HG02870 (cell line): Measurements from ENCODE around the gene PSME3IP1.
"Not testable (repeated sequence)": the region's sequence is repeated elsewhere in the genome, so short reads cannot be mapped to it uniquely, and the experiment has no call there.

Source experiments
- ATAC-seq: cut with Tn5 transposase; IDR thresholded peaks from one replicate; pipeline ENCODE4 v1.9.1; 2021; ENCODE audit warnings: mild to moderate bottlenecking, moderate library complexity; ENCODE audit not compliant: unreplicated experiment

PSME3IP1 gene

DNA sequence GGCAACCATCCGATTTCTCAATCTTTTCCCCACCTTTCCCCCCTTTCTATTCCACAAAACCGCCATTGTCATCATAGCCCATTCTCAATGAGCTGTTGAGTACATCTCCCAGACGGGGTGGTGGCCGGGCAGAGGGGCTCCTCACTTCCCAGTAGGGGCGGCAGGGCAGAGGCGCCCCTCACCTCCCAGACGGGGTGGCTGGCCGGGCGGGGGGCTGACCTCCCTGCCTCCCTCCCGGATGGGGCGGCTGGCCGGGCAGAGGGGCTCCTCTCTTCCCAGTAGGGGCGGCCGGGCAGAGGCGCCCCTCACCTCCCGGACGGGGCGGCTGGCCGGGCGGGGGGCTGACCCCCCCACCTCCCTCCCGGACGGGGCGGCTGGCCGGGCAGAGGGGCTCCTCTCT lies 14.5 kb upstream of the PSME3IP1 start:
- not testable (repeated sequence) for ATAC-seq

DNA sequence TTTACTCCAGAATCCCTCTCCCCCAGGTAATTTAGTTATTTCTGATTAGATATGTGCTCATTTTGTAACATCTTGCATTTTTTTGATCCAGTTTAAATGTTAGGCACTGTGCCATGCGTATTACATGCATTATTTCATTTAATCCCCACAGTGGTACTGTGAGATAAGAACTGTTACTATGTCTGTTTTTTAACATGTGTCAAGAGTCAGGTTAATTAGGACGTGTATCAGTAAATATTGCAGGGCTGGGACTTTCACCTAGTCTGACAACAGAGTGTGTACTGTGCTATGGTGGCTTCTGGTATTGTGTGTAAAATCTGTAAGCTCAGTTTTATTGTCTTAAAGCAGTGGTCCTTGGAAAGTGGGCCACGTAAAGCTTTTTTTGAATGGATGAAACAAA lies 10.9 kb upstream of the PSME3IP1 start:
- ATAC-seq = no peak

DNA sequence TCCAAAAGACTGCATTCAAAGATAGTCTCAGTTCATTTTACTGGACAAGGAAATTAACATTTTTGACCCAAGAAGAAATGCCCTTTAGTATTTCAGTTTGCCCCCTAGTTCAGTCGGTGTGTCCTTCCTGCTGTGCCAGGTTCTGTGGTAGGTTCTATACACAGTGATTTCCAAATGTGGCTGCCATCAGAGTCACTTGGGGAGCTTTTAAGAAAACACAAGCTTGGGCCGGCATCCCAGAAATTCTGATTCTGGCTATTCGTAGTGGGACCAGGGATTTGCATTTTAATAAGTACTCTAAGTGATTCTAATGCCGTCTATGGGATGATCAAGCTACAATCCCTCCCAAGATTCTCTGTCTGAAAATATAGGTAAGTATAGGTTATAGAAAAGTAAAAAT lies 10.4 kb upstream of the PSME3IP1 start:
- no peak for ATAC-seq

DNA sequence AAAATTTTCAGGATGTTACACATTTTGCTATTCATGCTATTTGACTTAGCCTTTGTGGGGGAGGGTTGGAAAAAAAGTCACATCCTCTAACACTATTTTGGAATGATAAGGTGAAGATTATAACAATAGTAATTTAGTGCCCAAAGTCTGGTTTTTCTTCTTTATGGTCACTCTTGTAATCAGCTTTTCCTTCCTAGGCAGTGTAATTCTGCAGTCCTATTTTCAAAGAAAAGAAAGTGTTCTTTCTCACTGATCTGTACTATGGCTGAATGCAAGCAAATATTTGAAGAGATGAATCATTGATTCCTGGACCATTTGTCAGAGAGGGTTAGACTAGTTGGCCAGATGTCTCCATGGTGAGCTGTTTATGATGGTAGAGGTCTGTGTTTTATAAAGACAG lies 8.7 kb upstream of the PSME3IP1 start:
- no peak for ATAC-seq

DNA sequence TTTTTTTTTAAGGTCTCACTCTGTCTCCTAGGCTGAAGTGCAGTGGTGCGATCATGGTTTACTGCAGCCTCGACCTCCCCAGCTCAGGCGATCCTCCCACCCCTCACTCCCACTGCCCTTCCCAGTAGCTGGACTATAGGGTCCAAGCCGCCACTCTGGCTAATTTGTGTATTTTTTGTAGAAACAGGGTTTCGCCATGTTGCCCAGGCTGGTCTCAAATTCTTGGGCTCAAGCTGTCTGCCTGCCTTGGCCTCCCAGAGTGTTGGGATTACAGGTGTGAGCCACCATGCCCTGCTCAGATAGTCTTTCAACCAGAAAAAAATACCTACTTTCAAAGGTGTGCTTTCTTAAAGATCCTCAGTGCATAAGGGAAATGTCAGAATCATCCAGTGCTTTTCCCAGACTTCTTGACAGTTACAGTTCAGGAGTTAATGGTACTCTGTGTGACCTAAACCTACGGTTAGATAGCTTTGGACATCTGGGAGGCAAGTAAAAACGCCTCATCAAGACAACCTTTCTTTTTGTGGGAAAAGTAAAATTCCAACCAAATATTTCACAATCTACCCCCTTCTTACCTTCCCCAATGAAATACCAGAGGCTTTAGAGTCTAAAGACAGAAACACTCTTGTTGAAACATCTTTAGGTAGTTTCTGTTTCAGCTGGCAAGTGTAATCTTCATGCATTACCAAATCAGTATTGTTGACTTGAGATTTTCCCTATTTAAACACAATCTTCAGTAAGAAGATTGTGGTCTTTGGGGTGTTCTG lies 7.1 kb upstream of the PSME3IP1 start:
- no peak for ATAC-seq

DNA sequence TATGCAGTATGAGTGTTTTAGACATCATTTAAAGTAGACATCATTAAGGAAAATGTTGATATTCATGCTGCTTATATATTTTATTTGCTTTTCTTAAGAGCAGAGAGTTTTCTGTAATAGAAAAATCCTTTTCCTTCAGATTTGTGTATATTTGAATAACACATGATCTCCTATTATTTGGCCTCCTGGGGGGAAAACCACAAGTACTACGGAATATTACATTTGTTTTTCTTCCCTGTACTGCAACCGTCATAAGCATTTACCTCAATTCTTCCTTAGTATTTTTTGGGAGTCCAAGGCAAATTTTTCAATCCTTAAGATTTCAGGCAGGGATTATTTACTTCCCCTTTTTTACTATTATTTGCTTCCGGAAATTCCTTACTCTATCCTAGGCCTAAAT lies 6.3 kb upstream of the PSME3IP1 start:
- no peak for ATAC-seq

DNA sequence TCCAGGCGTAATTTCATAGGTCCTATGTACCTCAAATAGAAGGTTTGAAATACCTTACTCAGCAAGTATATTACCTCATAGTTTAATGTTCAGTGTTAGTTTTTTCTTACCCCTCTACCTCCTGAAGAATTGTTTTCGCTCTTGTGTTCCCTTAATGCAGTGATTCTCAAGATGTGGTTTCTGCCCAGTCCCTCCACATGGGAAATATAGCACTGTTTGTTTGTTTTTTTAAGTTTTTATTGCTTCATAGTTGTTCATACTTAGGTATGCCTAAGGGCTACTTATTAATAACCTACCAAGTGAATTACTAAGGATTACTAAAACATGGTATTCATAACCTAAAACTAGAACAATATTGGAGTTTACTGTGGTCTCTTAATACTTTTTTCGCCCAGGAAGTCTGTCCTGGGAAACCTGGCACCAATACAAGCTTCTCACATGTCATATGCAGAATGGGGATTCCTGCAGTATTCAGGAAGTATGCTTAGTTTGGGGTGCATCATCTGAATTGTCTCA lies 5.3 kb upstream of the PSME3IP1 start:
- ATAC-seq = no peak

DNA sequence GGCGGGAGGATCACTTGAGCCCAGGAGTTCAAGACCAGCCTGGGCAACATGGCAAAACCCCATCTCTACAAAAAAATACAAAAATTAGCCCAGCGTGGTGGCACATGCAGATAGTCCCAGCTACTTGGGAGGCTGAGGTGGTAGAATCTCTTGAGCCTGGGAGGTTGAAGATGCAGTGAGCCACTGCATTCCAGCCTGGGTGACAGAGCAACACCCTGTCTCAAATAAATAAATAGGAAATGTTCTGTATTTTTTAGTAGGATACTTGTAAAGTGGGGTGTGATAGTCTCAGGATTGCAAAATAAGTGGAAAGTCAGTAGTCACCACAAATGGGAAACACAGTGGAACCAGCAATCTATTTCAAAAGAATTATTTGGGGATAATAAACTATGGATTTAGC lies 4.3 kb upstream of the PSME3IP1 start:
- ATAC-seq = no peak

DNA sequence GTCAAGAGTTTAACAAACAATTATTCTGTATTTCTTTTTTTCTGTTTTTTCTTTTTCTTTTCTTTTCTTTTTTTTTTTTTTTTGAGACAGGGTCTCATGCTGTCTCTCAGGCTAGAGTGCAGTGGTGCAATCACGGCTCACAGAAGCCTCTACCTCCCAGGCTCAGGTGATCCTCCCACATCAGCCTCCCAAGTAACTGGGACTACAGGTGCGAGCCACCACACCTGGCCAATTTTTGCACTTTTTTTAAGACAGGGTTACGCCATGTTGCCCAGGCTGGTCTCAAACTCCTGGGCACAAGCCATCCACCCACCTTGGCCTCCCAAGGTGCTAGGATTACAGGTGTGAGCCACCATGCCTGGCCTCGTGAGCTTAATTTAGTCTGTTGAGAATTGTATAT lies 3.7 kb upstream of the PSME3IP1 start:
- not testable (repeated sequence) for ATAC-seq

DNA sequence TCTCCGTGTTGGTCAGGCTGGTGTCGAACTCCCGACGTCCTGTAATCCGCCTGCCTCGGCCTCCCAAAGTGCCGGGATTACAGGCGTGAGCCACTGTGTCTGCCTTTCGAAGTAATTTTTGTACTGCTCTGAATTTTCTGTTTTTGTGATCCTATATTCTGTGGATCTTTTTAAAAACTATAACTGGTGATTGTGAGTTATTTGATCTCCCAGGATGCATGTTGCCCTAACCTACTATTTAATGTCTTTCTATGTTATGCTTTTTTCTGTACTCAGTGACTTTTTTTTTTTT lies 2.8 kb upstream of the PSME3IP1 start:
- ATAC-seq = no peak

DNA sequence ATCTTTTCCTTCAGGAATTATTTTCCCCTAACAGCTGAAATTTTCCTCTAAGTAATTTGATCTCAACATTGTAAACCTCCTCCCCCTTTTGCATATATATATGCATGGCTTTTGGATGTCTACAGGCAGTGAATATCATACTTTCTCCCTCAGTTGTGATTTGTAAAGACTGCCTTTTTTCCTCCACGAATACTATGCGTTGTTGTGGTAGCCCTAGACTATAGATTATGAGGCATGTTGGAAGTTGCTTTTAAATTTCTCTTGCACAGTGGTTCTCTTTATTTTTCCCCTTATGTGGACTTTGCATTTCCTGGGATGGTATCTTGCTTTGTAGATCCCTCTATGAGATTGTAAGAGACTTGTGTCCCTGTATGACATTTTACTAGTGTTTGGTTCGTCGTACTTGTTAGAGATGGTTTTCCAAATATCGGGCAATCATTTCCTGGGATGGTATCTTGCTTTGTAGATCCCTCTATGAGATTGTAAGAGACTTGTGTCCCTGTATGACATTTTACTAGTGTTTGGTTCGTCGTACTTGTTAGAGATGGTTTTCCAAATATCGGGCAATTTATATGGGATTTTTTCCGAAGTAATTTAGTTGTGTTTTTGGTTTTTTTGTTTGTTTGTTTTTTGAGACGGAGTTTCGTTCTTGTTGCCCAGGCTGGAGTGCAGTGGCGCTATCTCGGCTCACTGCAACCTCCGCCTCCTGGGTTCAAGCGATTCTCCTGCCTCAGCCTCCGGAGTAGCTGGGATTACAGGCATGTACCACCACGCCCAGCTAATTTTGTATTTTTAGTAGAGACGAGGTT lies 2.3 kb upstream of the PSME3IP1 start:
- ATAC-seq = not testable (repeated sequence)

DNA sequence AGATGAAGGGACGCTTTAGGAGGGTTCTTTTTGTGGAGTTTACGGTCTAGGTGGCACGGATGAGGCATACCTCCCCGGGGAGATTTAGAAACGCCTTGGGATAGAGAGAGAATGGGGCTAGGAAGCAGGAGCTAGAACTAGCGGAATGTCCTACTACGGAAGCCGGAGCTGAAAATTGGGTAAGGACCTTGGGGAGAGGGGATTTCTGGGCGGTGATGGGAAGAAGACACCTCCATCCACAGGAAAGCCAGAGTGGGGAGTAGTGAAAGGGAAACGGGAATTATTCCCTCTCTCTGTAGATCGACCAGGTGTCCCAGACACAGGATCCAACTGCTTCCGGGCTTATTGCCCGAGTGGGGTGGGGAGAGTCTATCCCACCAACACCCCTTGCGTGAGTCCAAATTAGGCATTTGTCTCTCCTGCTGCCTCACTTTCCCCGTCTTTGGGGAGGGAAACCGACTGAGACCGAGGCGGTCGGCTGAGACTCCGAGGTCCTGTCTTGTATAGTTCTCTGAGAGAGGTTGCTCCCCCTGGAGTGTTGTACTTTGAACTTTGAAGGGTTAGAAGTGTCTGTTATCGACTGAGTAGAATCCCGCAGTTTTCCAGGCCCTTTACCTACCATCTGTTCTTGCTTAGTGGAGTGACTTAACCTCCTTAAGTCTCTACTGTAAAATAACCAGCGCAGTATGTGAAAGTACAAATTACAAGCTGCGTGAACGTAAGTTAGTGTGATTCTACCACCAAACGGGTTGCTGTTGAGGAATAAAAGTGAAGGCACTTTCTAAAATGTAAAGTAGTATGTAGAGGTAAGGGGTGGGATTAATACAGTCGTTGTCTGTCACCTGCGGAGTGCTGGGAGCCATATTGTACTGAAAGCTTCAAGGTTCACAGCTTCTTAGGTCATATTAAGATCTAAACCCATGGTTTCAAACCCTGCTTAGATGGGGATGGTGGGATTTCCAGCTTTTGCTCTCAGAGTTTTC lies 1.3 kb upstream of the PSME3IP1 start:
- no peak for ATAC-seq

DNA sequence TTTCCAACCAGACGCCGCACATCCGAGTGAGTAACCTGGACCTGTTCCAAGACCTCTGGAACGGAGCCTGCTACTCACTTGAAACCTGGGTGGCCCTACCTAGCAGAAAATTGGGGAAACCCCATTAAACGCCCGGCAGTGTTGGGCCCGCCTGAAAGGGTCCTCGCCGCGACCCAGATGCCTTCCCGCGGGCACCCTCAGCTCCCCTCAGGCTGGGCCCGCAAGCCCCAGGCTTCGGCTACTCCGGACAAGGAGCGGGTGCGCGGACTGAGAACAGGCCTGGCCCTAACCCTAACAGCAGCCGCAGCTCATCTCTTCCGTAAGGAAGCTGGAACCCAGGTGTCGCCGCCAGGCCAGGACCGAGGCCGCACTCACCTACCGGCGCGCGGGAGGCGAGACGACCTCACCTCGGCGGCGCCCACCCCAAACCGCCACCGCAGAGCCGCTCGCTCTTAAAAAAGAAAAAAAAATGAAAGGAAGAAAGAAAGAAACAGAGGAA lies 344 bp downstream of the PSME3IP1 start:
- ATAC-seq = peak; percentile 29

DNA sequence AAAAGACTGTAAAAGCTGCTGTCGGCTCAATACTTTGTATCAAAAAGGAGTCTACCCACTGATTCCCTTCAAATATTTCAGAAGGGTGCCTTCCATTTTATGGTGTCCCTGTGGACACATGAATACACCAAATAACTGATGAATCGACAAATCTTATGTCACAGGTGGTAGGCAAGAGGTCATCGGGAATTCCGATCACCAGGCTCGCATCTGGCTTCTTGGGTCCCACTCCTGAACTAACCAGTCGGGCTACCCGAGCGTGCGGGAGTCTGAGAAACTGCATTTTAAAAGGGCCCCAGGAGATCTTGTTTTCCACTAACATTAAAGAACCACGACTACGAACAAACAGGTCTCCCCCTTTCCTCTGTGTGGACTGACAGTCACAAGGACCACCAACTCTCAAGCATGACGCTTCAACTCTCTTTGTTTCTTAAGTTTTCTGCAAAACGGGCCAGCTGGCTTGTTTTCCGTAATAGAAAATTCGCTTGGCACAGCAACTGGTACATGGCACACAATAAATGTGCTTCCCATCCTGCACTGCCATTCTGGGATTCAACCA lies 873 bp downstream of the PSME3IP1 start:
- ATAC-seq = no peak

DNA sequence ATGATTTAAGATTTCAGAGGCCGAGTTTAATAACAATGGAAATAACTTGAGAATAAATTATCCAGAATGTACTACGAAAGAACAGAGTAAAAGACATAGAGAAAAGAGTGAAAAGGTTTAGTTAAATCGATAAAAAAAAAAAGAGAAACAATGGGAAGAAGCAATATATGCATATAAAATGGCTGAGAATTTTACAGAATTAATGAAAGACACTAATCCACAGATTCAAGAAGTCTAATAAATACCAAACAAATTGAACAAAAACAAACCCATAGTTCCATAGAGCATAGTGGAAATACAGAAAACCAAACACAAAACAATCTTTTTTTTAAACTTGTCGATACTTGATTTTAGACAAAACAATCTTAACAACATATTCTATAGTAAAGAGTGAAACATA lies 1.7 kb downstream of the PSME3IP1 start:
- no peak for ATAC-seq

DNA sequence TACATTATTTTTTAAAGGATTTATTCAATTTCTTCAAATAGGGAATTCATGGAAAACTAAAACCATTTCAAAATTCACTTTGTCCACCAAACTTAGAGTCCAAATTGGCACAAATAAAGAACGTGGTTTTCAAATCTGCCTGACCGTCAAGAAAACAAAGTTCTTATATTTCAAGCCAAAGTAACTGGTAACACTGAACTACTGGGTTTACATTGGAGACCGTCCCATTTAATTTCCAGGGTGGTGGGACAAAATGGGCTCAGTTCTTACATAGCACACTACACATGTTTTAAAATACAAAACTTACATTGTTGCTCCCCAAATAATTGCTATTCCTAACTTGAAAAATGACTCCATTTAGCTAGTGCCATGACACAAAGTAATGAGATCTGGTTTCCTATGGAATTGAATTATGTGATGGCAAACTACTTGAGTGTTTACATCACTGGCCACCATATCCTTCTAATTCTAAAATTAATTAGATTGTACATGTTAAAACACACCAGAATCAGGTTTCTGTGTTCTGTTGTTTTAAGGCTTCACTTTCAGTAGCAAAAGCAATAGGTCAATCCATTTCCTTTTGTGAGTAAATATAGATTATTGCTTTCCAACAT lies 6.5 kb downstream of the PSME3IP1 start:
- no peak for ATAC-seq

DNA sequence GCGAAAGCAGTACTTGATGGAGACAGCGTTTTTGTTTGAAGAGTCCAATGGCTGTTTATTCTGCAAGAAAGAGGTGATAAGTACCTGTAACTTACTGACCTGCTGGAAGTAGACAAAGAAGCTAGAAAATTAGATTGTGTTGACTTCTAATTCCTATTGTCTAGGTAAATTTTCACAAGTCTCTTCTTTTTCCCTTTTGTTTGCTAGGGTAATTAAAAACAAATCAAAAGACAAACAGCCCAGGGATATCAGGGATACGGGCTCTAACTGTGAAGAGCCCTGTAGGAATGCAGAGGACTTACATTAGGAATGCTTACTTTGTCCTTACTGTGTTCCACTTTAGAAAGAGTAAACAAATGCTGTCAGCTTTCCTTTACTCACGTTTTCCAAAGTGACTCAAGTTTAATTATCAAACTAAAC lies 7.0 kb downstream of the PSME3IP1 start:
- no peak for ATAC-seq

DNA sequence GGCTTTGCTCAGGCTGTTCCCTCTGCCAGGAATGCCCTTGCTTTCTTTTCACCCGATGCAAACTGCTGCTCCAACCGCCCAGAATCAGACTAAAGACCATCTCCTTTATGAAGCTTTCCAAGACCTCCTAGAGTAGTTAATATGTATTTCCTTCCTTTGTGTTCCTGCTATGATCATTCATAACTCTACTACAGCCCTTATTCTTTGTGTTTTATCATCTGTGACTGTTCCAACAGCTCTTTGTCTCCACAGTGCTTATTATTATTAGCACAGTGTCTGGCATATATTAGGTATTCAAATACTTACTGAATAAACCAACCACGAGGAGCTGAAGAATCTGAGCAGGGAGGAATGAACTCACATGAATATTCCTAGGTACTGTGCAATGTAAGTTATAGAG lies 7.6 kb downstream of the PSME3IP1 start:
- ATAC-seq = no peak

DNA sequence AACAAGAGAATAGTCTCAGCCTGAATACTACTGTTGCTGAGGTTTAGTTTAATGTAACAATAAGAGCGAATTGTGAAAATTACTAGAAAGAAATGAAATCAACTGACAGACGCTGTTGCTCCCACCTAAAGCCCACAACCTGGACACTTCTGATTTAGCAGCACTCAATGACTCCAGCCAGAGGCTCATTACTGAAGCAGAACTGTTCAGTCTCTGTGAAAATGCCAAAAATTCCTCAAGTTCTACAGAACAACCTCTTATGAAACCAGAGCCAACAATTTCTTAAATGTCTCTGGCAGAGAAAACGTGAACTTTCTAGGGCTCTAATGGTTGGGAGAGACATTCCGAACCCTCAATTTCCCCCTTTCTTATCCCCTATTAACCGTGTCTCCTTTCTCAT lies 9.9 kb downstream of the PSME3IP1 start:
- no peak for ATAC-seq

DNA sequence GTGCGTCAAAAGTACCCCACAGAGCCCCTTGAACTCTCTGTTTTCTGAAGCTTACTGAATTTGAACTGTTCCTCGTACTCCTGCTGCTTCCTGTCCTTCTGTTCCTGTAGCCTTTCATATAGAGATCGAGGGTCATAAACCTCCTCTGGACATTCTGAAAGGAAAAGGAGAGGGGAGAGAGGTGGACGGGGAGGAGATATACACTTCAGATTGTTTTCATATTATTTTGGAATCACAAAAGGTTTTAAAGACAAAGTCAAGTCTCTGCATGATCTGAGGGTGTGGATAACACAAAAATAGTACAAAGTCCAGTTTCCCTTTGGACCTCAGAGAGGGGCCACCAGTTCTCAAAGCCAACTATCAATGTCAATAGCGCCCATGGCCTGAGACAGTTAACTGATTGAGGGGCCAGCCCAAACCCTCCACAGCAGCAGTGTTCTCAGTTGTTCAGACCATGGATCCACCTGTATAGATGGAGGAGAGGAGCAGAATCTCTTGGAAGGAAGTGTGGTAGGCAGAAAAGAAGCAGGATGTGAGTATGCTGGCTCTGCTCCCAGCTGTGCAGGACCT lies 13.0 kb downstream of the PSME3IP1 start:
- ATAC-seq = no peak
